Measurements from ENCODE around the gene HTR2A.

HTR2A gene

GRCh38 chr13:46871557-46871956 lies 25.3 kb downstream of the HTR2A start:
- 86% methylated on average over 2 of the region's 2 CpGs for WGBS
- no peak overlapping the region for H3K27ac ChIP-seq (ENCODE audit: low read depth, low read length)
- no peaks in the 10 kb centered on the region for H3K36me3 ChIP-seq (ENCODE audit: insufficient read depth, low read length)
- no peak overlapping the region for H3K9ac ChIP-seq (ENCODE audit: low read depth, low read length)
- H3K4me1 ChIP-seq (ENCODE audit: insufficient read depth, low read length) = no peaks in the 10 kb centered on the region
- no peaks in the 10 kb centered on the region for H3K27me3 ChIP-seq (ENCODE audit: insufficient read depth, low read length)
- H3K4me3 ChIP-seq (ENCODE audit: low read length) = no peak overlapping the region
- H3K9me3 ChIP-seq (ENCODE audit: insufficient read depth, low read depth, low read length) = no peaks in the 10 kb centered on the region

GRCh38 chr13:46868091-46868490 lies 28.8 kb downstream of the HTR2A start:
- Histone ChIP-seq H3K9ac (ENCODE audit: low read depth, low read length) (no peak overlapping the region), H3K36me3 (ENCODE audit: insufficient read depth, low read length) (no peaks in the 10 kb centered on the region), H3K27ac (ENCODE audit: low read depth, low read length) (no peak overlapping the region), H3K27me3 (ENCODE audit: insufficient read depth, low read length) (no peaks in the 10 kb centered on the region), H3K9me3 (ENCODE audit: insufficient read depth, low read depth, low read length) (no peaks in the 10 kb centered on the region), H3K4me3 (ENCODE audit: low read length) (no peak overlapping the region), H3K4me1 (ENCODE audit: insufficient read depth, low read length) (no peaks in the 10 kb centered on the region)
- WGBS = 80% methylated on average over 2 of the region's 2 CpGs

GRCh38 chr13:46866150-46866549 lies 30.7 kb downstream of the HTR2A start:
- 62% methylated on average over 4 of the region's 4 CpGs for WGBS
- no peak overlapping the region for H3K27ac ChIP-seq (ENCODE audit: low read depth, low read length)
- H3K4me1 ChIP-seq (ENCODE audit: insufficient read depth, low read length) = no peaks in the 10 kb centered on the region
- no peak overlapping the region for H3K4me3 ChIP-seq (ENCODE audit: low read length)
- H3K9ac ChIP-seq (ENCODE audit: low read depth, low read length) = no peak overlapping the region
- no peaks in the 10 kb centered on the region for H3K36me3 ChIP-seq (ENCODE audit: insufficient read depth, low read length)
- no peaks in the 10 kb centered on the region for H3K27me3 ChIP-seq (ENCODE audit: insufficient read depth, low read length)
- no peaks in the 10 kb centered on the region for H3K9me3 ChIP-seq (ENCODE audit: insufficient read depth, low read depth, low read length)

GRCh38 chr13:46864941-46865340 lies 31.9 kb downstream of the HTR2A start:
- Histone ChIP-seq H3K4me3 (ENCODE audit: low read length) (no peak overlapping the region), H3K9me3 (ENCODE audit: insufficient read depth, low read depth, low read length) (no peaks in the 10 kb centered on the region), H3K27me3 (ENCODE audit: insufficient read depth, low read length) (no peaks in the 10 kb centered on the region), H3K9ac (ENCODE audit: low read depth, low read length) (no peak overlapping the region), H3K4me1 (ENCODE audit: insufficient read depth, low read length) (no peaks in the 10 kb centered on the region), H3K36me3 (ENCODE audit: insufficient read depth, low read length) (no peaks in the 10 kb centered on the region), H3K27ac (ENCODE audit: low read depth, low read length) (no peak overlapping the region)
- WGBS = 94% methylated on average over 3 of the region's 3 CpGs

- Histone ChIP-seq H3K27me3 (ENCODE audit: insufficient read depth, low read length) (no peaks in the 10 kb centered on the region), H3K9ac (ENCODE audit: low read depth, low read length) (no peak overlapping the region), H3K4me1 (ENCODE audit: insufficient read depth, low read length) (no peaks in the 10 kb centered on the region), H3K36me3 (ENCODE audit: insufficient read depth, low read length) (no peaks in the 10 kb centered on the region), H3K9me3 (ENCODE audit: insufficient read depth, low read depth, low read length) (no peaks in the 10 kb centered on the region), H3K27ac (ENCODE audit: low read depth, low read length) (no peak overlapping the region), H3K4me3 (ENCODE audit: low read length) (no peak overlapping the region)
- no CpG with 5 or more reads among the region's 1 CpG for WGBS
These were observed 34.9 kb downstream of the HTR2A start for GRCh38 chr13:46861959-46862358.

- H3K9me3 ChIP-seq (ENCODE audit: insufficient read depth, low read depth, low read length) = no peaks in the 10 kb centered on the region
- H3K4me1 ChIP-seq (ENCODE audit: insufficient read depth, low read length) = no peaks in the 10 kb centered on the region
- H3K4me3 ChIP-seq (ENCODE audit: low read length) = no peak overlapping the region
- H3K27ac ChIP-seq (ENCODE audit: low read depth, low read length) = no peak overlapping the region
- no peak overlapping the region for H3K9ac ChIP-seq (ENCODE audit: low read depth, low read length)
- no peaks in the 10 kb centered on the region for H3K27me3 ChIP-seq (ENCODE audit: insufficient read depth, low read length)
- H3K36me3 ChIP-seq (ENCODE audit: insufficient read depth, low read length) = no peaks in the 10 kb centered on the region
These were observed 36.1 kb downstream of the HTR2A start for GRCh38 chr13:46860722-46861121.

GRCh38 chr13:46858776-46859175 lies 38.1 kb downstream of the HTR2A start:
- WGBS = 98% methylated on average over 3 of the region's 3 CpGs
- Histone ChIP-seq H3K4me3 (ENCODE audit: low read length) (no peak overlapping the region), H3K36me3 (ENCODE audit: insufficient read depth, low read length) (no peaks in the 10 kb centered on the region), H3K4me1 (ENCODE audit: insufficient read depth, low read length) (no peaks in the 10 kb centered on the region), H3K9ac (ENCODE audit: low read depth, low read length) (no peak overlapping the region), H3K27me3 (ENCODE audit: insufficient read depth, low read length) (no peaks in the 10 kb centered on the region), H3K27ac (ENCODE audit: low read depth, low read length) (no peak overlapping the region), H3K9me3 (ENCODE audit: insufficient read depth, low read depth, low read length) (no peaks in the 10 kb centered on the region)

- Histone ChIP-seq H3K4me1 (ENCODE audit: insufficient read depth, low read length) (no peaks in the 10 kb centered on the region), H3K4me3 (ENCODE audit: low read length) (no peak overlapping the region), H3K9me3 (ENCODE audit: insufficient read depth, low read depth, low read length) (no peaks in the 10 kb centered on the region), H3K27ac (ENCODE audit: low read depth, low read length) (no peak overlapping the region), H3K9ac (ENCODE audit: low read depth, low read length) (no peak overlapping the region), H3K27me3 (ENCODE audit: insufficient read depth, low read length) (no peaks in the 10 kb centered on the region), H3K36me3 (ENCODE audit: insufficient read depth, low read length) (no peaks in the 10 kb centered on the region)
- 78% methylated on average over 3 of the region's 3 CpGs for WGBS
These were observed 38.7 kb downstream of the HTR2A start for GRCh38 chr13:46858163-46858562.

- no peaks in the 10 kb centered on the region for H3K9me3 ChIP-seq (ENCODE audit: insufficient read depth, low read depth, low read length)
- no peaks in the 10 kb centered on the region for H3K4me1 ChIP-seq (ENCODE audit: insufficient read depth, low read length)
- H3K4me3 ChIP-seq (ENCODE audit: low read length) = no peak overlapping the region
- H3K36me3 ChIP-seq (ENCODE audit: insufficient read depth, low read length) = no peaks in the 10 kb centered on the region
- H3K27me3 ChIP-seq (ENCODE audit: insufficient read depth, low read length) = no peaks in the 10 kb centered on the region
- no peak overlapping the region for H3K27ac ChIP-seq (ENCODE audit: low read depth, low read length)
- WGBS = 100% methylated on average over 2 of the region's 3 CpGs
- no peak overlapping the region for H3K9ac ChIP-seq (ENCODE audit: low read depth, low read length)
These were observed 41.2 kb downstream of the HTR2A start for GRCh38 chr13:46855664-46856063.

GRCh38 chr13:46855166-46855565 lies 41.7 kb downstream of the HTR2A start:
- Histone ChIP-seq H3K36me3 (ENCODE audit: insufficient read depth, low read length) (no peaks in the 10 kb centered on the region), H3K4me1 (ENCODE audit: insufficient read depth, low read length) (no peaks in the 10 kb centered on the region), H3K27ac (ENCODE audit: low read depth, low read length) (no peak overlapping the region), H3K9ac (ENCODE audit: low read depth, low read length) (no peak overlapping the region), H3K27me3 (ENCODE audit: insufficient read depth, low read length) (no peaks in the 10 kb centered on the region), H3K4me3 (ENCODE audit: low read length) (no peak overlapping the region), H3K9me3 (ENCODE audit: insufficient read depth, low read depth, low read length) (no peaks in the 10 kb centered on the region)
- 98% methylated on average over 2 of the region's 2 CpGs for WGBS

- H3K36me3 ChIP-seq (ENCODE audit: insufficient read depth, low read length) = no peaks in the 10 kb centered on the region
- H3K27ac ChIP-seq (ENCODE audit: low read depth, low read length) = no peak overlapping the region
- H3K9ac ChIP-seq (ENCODE audit: low read depth, low read length) = no peak overlapping the region
- no peak overlapping the region for H3K4me3 ChIP-seq (ENCODE audit: low read length)
- no peaks in the 10 kb centered on the region for H3K27me3 ChIP-seq (ENCODE audit: insufficient read depth, low read length)
- H3K4me1 ChIP-seq (ENCODE audit: insufficient read depth, low read length) = no peaks in the 10 kb centered on the region
- no peaks in the 10 kb centered on the region for H3K9me3 ChIP-seq (ENCODE audit: insufficient read depth, low read depth, low read length)
- WGBS = 92% methylated on average over 10 of the region's 10 CpGs
These were observed 44.7 kb downstream of the HTR2A start for GRCh38 chr13:46852168-46852567.

- H3K27ac ChIP-seq (ENCODE audit: low read depth, low read length) = no peak overlapping the region
- WGBS = 95% methylated on average over 1 of the region's 1 CpG
- H3K4me3 ChIP-seq (ENCODE audit: low read length) = no peak overlapping the region
- H3K9ac ChIP-seq (ENCODE audit: low read depth, low read length) = no peak overlapping the region
- no peaks in the 10 kb centered on the region for H3K36me3 ChIP-seq (ENCODE audit: insufficient read depth, low read length)
- H3K9me3 ChIP-seq (ENCODE audit: insufficient read depth, low read depth, low read length) = no peaks in the 10 kb centered on the region
- no peaks in the 10 kb centered on the region for H3K4me1 ChIP-seq (ENCODE audit: insufficient read depth, low read length)
- H3K27me3 ChIP-seq (ENCODE audit: insufficient read depth, low read length) = no peaks in the 10 kb centered on the region
These were observed 46.6 kb downstream of the HTR2A start for GRCh38 chr13:46850214-46850613.

Measured in HUES64 (cell line).